GM21515 (cell line): Measurements from ENCODE around the gene MYL12A.

Experiments
- ATAC-seq: cut with Tn5 transposase; IDR thresholded peaks from one replicate; pipeline ENCODE4 v1.9.1; 2021; ENCODE audit not compliant: unreplicated experiment

Gene MYL12A

DNA sequence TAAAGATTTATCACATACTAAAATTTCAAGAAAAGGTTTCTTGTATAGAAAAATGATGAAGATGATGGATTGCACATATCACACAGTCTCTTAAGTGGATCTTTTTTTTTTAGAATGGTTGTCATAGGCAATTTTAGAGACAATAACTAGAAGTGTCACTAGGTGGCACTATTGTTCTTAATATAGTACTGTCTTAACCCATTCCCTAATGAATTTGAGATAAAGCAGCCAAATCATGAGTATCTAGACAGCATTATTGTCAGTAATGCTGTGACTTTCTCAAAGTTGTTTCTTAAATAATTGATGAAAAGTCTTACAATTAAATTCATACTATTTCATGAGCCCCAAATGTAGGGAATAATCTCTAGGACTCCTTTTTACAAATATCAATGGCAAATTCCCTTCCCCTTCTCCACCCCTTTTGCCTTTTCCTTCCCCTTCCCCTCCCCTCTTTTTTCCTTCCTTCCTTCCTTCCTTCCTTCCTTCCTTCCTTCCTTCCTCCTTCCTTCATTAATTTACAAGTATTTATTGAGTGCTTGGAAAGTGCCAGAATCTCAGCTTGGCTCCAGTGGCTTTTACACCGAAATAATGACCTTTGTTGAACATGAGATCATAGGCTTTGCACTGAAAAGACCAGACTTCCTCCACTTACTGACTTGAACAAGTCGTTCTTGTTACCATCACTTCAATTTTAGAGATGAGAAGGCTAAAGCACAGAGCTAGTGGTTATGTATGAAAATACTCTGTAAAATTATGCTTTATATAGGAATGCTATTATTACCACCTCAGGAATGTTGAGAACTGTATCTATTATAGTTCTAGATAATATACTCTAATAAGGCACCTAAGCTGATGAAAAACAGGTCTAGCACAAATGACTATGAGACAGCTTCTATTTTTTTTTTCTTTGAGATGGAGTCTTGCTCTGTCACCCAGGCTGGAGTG is 34.1 kb downstream of the MYL12A start:
- ATAC-seq, result peak; percentile 52

GRCh38 chr18:3283253-3283863 is 35.8 kb downstream of the MYL12A start:
- no peak for ATAC-seq

- ATAC-seq, result no peak
Measured at GRCh38 chr18:3283908-3284307, 36.3 kb downstream of the MYL12A start.

DNA sequence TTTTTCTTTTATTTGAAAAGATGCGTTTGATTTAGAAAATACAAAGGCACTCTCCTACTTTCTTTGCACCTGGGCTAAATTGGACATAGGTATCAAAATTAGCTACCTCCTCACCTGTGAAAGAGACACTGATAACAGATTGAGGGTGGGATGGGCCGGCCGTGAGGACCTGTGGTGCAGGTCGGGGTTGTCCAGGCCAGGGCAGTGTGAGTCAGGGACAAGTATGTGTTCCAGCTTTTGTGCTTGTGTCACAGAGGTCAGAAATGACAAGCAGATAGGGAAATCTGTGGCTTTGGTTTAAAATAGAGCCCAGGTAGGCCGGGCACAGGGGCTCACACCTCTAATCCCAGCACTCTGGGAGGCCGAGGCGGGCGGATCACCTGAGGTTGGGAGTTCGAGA is 36.9 kb downstream of the MYL12A start:
- ATAC-seq, result no peak

- no peak for ATAC-seq
Measured at GRCh38 chr18:3286159-3286558, 38.6 kb downstream of the MYL12A start.

DNA sequence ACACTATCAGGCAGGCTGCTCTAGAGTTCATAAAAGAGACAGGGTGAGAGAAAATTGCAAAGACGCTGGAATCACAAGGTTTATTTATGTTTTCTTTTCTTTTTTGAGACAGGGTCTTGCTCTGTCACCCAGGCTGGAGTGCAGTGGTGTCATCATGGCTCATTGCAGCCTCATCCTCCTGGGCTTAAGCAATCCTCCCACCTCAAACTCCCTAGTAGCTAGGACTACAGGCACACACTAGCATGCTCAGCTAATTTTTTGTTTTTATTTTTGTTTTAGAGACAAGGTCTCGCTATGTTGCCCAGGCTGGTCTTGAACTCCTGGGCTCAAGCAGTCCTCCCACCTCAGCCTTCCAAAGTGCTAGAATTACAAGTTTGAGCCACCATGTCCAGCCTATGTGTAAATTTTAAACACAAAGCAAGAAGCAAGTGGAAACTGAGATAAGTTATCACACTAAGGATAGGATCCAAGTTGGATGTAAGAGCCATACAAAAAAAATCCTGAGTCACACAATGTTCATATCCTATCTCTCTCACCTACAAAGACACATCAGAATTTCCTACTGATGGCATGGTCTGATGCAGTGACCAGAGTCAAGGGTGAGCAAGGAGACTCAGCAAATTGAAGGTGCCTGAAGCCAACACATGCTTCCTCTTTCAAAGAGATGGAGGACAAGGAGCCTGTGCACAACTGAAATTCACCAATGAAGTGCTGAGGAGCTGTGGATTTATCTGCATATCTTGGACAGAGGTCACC is 45.8 kb downstream of the MYL12A start:
- no peak for ATAC-seq

GRCh38 chr18:3294435-3295080 is 47.0 kb downstream of the MYL12A start:
- no peak for ATAC-seq

DNA sequence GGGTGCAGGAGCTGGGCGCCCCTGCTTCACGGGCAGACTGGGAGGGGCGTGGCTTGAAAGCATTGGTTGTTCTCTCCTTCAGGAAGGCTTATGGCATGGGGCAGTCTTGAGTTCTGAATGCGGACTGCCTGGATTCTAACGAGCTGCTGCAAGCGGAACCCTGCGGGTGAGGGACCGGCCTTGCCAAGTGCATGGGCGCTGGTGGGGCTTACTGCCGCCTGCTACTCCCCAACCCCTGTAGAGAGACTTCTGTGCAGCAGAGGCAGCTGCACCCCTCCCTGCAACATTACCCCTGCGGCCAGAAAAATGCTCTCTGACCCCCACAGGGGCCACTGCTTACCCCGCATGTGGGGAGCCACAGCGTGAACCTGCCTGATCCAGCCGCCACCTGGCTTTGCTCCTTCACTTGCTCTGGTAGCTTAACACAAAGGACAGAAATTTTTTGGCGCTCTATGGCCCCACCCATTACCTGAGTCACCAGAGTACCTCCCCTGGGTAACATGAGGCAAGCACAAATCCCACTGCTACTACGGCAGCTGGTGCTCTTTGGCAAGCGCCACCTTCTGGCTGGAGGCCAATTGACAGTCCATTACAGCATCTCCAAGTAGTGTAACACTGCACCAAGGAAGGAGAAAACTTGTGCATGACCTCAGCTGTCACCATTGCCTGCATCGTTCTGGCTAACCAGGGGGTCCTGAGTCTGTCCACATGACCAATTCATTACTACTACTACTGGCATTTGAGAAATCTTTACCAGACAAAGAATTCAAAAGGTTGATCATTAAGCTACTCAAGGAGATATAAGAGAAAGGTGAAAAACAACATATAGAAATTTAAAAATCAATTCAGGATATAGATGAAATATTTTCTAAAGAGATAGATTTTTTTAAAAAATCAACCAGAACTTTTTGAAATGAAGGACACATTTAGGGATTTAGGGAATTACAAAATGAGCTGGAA is 49.7 kb downstream of the MYL12A start:
- ATAC-seq, result peak; percentile 98

DNA sequence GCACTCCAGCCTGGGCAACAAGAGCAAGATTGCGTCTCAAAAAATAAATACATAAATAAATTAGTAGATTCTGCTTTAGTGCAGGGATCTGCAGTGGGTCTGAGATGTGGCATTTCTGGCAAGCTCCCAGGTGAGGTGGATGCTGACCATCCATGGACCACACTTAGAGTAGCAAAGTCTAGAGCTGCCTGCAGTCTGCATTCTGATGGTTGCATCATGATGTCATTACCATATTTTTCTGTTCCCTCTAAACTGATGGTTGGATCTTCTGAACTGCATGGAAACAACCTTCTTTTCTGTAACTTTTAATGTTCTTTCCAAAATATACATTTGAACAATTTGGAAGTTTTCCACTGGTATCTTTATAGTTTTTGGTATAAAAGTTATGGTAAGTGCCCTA is 57.2 kb downstream of the MYL12A start:
- ATAC-seq, result no peak

- ATAC-seq, result no peak
Measured at GRCh38 chr18:3305354-3305762, 57.8 kb downstream of the MYL12A start.
